Measurements from ENCODE around the gene FAM180A.

FAM180A gene

GRCh38 chr7:135716677-135717238 lies 31.9 kb downstream of the FAM180A start:
- Histone ChIP-seq H3K9me2 (replicated peaks; ENCODE audit: insufficient read depth, low read length) (no peaks in the 10 kb centered on the region), H3K36me3 (ENCODE audit: low read length) (no peaks in the 10 kb centered on the region), H4K20me1 (ENCODE audit: low read depth, low read length) (no peaks in the 10 kb centered on the region), H3K4me2 (ENCODE audit: low read depth, low read length, poor library complexity, severe bottlenecking) (no peak overlapping the region), H3K27ac (ENCODE audit: low read depth, low read length) (no peak overlapping the region), H3K27me3 (ENCODE audit: low read length) (0 out of 2 replicates have a peak, but pooled peaks cover 2% of the 10 kb centered on the region), H2AFZ (ENCODE audit: low read depth, low read length, severe bottlenecking) (no peak overlapping the region), H3F3A (ENCODE audit: insufficient read depth) (no peaks in the 10 kb centered on the region), H3K4me3 (ENCODE audit: insufficient read depth, low read length, poor library complexity, severe bottlenecking) (no peak overlapping the region), H3K9ac (ENCODE audit: low read length) (no peak overlapping the region), H3K9me3 (ENCODE audit: insufficient read depth, low read length) (no peaks in the 10 kb centered on the region), H3K79me2 (ENCODE audit: insufficient read depth, low read length) (no peaks in the 10 kb centered on the region)
- TF ChIP-seq EZH2phosphoT487 (conservative IDR thresholded peaks at IDR 0.05; ENCODE audit: low read length), result no peak
- TF ChIP-seq CTCF (IDR thresholded peaks at IDR 0.05; ENCODE audit: insufficient read depth, low read length, poor library complexity, severe bottlenecking), result no peak

GRCh38 chr7:135715673-135716072 lies 32.9 kb downstream of the FAM180A start:
- Histone ChIP-seq H4K20me1 (ENCODE audit: low read depth, low read length) (no peaks in the 10 kb centered on the region), H3K4me3 (ENCODE audit: insufficient read depth, low read length, poor library complexity, severe bottlenecking) (no peak overlapping the region), H3K9me3 (ENCODE audit: insufficient read depth, low read length) (no peaks in the 10 kb centered on the region), H3K27ac (ENCODE audit: low read depth, low read length) (no peak overlapping the region), H2AFZ (ENCODE audit: low read depth, low read length, severe bottlenecking) (no peak overlapping the region), H3K4me2 (ENCODE audit: low read depth, low read length, poor library complexity, severe bottlenecking) (no peak overlapping the region), H3K27me3 (ENCODE audit: low read length) (no peaks in the 10 kb centered on the region), H3K9me2 (replicated peaks; ENCODE audit: insufficient read depth, low read length) (no peaks in the 10 kb centered on the region), H3K36me3 (ENCODE audit: low read length) (no peaks in the 10 kb centered on the region), H3K79me2 (ENCODE audit: insufficient read depth, low read length) (no peaks in the 10 kb centered on the region), H3F3A (ENCODE audit: insufficient read depth) (no peaks in the 10 kb centered on the region), H3K9ac (ENCODE audit: low read length) (no peak overlapping the region)
- TF ChIP-seq EZH2phosphoT487 (conservative IDR thresholded peaks at IDR 0.05; ENCODE audit: low read length), result no peak
- no peak for TF ChIP-seq CTCF (IDR thresholded peaks at IDR 0.05; ENCODE audit: insufficient read depth, low read length, poor library complexity, severe bottlenecking)

- H3K36me3 ChIP-seq (ENCODE audit: low read length), result no peaks in the 10 kb centered on the region
- TF ChIP-seq EZH2phosphoT487 (conservative IDR thresholded peaks at IDR 0.05; ENCODE audit: low read length) (no peak), CTCF (IDR thresholded peaks at IDR 0.05; ENCODE audit: insufficient read depth, low read length, poor library complexity, severe bottlenecking) (no peak)
- H3K79me2 ChIP-seq (ENCODE audit: insufficient read depth, low read length), result no peaks in the 10 kb centered on the region
- no peak overlapping the region for H3K9ac ChIP-seq (ENCODE audit: low read length)
- no peak overlapping the region for H3K27ac ChIP-seq (ENCODE audit: low read depth, low read length)
- H3K4me2 ChIP-seq (ENCODE audit: low read depth, low read length, poor library complexity, severe bottlenecking), result no peak overlapping the region
- H3K4me3 ChIP-seq (ENCODE audit: insufficient read depth, low read length, poor library complexity, severe bottlenecking), result no peak overlapping the region
- no peaks in the 10 kb centered on the region for H3K9me2 ChIP-seq (replicated peaks; ENCODE audit: insufficient read depth, low read length)
- no peaks in the 10 kb centered on the region for H4K20me1 ChIP-seq (ENCODE audit: low read depth, low read length)
- H2AFZ ChIP-seq (ENCODE audit: low read depth, low read length, severe bottlenecking), result no peak overlapping the region
- H3K9me3 ChIP-seq (ENCODE audit: insufficient read depth, low read length), result no peaks in the 10 kb centered on the region
- no peaks in the 10 kb centered on the region for H3F3A ChIP-seq (ENCODE audit: insufficient read depth)
- no peaks in the 10 kb centered on the region for H3K27me3 ChIP-seq (ENCODE audit: low read length)
Observed at GRCh38 chr7:135715055-135715522, 33.5 kb downstream of the FAM180A start.
